UCSD-AML1 (cell line): ENCODE data around the gene SMIM27.
"Not testable (repeated sequence)": the region's sequence is repeated elsewhere in the genome, so short reads cannot be mapped to it uniquely, and the experiment has no call there.

ENCODE experiments used
- DNase-seq: peaks from one replicate; lab custom pipeline; 2025; ENCODE audit not compliant: unreplicated experiment; lab: John Stamatoyannopoulos, UW

Gene SMIM27, protein sequence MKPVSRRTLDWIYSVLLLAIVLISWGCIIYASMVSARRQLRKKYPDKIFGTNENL

DNA sequence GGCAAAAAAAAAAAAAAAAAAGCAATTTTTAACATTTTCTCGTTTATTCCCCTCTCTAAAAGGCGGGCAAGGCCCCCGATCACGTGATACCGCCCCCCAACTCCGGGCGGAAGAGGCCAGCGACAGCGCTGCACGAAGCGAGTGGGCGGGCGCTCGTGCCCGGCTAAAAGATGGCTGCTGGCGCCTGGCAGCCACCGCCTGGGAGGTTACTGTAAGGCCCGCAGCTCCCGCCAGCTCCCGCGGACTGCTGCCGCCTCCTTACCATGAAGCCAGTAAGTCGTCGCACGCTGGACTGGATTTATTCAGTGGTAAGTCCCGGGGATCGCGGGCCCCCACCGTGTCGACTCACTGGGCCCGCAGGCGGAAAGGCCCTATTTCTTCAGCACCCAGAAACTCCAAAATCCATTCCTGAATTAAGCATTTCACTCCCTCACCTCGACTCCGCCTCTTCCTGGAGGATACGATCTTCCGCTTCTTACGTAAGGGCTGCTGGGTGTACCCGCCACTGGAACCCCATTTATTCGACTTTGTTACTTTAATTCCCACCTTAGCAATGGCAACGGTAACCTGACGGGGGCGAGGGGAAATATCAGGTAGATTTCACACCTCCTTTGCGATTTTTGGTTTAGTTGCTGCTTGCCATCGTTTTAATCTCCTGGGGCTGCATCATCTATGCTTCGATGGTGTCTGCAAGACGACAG lies at the start of gene SMIM27, which contains the start of gene TOPORS:
TSS of gene SMIM27 (plus strand) at position 156 of the 701 bp plus-strand sequence. CDS start at position 264, 108 bp downstream.
TSS of gene TOPORS (minus strand) at position 415 of the 701 bp plus-strand sequence. CDS start at position 265, 150 bp downstream.
- peak; percentile 90 for DNase-seq

DNA sequence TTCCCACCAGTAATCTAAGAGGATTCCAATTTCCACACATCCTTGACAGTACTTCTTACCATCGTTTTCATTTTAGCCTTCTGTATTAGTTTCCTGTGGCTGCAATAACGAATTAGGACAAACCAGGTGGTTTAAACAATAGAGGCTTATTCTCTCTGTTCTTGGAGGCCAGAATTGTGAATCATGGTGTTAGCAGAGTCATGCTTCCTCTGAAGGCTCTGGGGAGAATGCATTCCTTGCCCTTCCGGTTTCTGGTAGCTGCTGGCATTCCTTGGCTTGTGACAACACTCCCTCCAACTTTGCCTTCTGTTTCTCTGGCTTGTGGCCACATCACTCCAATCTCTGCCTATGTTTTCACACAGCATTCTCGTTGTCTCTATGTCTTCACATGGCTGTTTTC lies 49.7 kb upstream of the SMIM27 start:
- no peak for DNase-seq

DNA sequence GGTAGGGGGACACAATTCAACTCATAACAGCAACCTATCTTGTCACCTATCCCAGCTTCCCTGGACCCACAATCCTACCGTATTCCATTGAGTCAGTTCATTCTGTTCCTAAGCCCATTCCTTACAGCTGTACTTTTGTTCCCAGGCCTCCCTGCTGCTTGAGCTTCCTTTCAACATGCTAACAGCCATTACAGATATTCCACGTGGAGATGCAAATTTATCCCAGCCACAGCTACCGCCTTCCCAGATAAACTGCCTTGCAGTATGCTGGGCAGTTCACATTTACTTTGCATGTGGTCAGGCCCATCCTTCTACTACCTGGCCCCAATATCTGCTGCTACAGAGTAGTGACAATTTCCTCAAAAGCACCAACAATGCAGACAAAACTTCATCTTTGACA lies 49.1 kb upstream of the SMIM27 start:
- DNase-seq, result no peak

DNA sequence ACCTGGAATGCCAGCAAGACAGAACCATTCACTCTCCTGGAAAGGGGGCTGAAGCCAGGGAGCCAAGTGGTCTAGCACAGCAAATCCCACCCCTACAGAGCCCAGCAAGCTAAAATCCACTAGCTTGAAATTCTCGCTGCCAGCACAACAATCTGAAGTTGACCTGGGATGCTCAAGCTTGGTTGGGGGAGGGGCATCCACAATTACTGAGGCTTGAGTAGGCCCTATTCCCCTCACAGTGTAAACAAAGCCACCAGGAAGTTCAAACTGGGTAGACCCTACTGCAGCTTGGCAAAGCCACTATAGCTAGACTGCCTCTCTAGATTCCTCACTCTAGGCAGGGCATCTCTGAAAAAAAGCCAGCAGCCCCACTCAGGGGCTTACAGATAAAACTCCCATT lies 43.4 kb upstream of the SMIM27 start:
- DNase-seq, result no peak

DNA sequence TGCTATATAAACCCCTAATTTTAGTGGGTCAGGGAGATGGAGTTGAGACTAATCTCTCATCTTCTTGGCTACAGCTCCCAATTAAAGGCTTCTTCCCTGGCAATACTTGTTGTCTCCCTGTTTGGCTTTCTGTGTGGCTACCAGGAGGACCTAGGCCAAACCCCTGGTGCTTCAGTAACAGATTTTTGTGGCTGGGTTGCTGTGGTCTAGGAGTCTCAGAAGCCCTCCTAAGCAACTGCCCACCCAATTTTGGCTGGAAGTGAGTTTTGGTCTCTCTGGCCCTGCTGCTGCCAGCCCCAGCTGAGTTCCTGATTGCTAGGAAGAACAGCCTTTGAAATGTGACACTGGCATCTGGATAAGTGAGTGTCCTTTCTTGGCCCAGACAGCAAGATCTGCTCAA lies 35.9 kb upstream of the SMIM27 start:
- no peak for DNase-seq

DNA sequence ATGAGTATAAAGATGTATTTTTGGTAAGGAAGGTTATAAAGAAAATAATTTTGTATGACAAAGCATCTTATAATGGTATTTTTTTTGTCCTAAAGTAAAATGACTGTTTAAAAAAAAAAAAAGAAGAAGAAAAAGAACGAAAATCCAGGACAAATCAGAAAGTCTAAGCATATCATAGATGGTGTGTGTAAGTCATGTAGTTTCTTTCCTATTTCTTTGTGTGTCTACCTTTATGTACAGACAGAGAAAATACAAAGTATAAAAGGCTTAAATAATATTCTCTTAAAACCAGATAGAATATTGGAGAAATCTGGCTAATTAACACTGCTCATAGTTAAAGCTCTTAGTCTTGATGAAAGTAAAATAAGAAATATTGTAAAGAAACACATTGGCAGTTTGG lies 33.9 kb upstream of the SMIM27 start:
- DNase-seq, result no peak

DNA sequence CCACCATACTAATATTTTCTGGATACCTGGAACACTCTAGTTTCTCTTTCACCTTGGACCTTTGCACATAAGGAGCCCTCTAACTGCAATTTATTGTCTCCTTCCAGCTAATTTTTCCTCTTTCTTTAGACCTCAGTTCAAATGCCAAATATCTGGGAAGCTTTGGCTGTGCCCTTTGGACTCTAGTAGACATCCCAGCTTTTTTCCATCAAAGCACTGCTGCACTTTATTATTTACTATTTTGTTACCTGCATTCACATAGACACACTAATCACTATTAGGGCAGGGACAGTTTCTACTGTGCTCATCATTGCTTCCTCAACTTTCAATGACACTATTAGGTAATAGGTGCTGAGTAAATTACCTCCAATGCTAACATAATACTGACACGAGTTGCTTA lies 28.2 kb upstream of the SMIM27 start:
- DNase-seq, result no peak

DNA sequence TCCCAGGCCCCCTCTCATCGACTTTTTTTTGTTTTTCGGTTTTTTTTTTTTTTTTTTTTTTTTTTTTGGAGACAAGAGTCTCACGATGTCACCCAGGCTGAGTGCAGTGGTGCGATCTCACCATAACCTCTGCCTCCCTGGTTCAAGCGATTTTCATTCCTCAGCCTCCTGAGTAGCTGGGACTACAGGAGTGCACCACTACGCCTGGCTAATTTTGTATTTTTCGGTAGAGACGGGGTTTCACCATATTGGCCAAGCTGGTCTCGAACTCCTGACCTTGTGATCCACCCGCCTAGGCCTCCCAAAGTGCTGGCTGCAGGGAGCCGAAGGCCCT lies 27.6 kb upstream of the SMIM27 start:
- not testable (repeated sequence) for DNase-seq

DNA sequence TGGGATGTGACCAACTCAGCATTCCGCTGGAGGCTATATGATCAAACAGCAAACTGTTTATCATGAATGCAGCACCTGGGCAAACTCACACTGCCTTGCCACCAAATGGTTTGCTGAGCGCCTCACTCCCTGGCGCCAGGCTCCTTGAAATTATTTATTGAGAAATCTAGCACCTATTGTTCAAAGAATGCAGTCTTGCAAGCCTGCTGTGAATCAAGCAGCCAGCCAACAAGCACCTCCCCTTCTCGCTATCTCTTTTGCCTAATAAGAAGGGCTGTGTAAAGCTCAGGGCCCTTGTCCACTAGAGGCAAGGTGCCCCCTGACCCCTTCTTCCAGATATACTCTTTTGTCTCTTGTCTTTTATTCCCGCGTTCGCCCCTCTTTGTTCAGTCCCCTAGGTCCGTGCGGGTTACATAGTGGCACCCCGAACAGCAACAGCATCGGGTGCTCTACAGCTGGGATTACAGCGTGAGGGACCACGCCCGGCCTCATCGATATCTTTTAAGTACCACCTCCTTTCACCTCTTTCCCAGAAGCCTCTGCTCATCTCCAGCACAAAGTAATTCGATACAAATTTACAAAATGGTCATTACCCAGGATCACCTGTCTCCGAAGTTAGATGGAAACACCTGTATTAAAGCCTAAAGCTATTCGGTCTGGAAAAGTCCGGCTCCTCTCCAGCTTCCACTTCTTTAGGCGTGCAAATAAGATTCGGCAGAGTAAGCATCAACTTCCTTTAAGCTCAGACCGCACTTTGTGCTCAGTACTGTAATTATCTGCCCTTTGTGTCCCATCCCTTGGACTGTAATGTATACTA lies 27.0 kb upstream of the SMIM27 start:
- peak; percentile 32 for DNase-seq

DNA sequence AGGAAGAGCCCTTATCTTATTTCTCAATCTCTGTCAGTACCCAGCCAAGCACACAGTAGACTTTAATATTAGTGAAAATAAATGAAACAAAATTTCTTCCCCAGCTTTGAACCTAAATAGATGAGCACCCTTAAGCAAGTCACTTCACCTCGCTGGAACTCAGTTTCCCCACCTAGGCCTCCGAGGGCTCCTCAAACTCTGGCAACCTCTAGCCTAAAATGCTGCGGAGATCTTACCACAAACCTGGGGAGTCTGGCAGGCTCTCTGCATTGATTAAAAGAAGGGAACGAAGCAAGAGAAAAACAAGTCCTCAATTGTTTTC lies 26.5 kb upstream of the SMIM27 start:
- no peak for DNase-seq

DNA sequence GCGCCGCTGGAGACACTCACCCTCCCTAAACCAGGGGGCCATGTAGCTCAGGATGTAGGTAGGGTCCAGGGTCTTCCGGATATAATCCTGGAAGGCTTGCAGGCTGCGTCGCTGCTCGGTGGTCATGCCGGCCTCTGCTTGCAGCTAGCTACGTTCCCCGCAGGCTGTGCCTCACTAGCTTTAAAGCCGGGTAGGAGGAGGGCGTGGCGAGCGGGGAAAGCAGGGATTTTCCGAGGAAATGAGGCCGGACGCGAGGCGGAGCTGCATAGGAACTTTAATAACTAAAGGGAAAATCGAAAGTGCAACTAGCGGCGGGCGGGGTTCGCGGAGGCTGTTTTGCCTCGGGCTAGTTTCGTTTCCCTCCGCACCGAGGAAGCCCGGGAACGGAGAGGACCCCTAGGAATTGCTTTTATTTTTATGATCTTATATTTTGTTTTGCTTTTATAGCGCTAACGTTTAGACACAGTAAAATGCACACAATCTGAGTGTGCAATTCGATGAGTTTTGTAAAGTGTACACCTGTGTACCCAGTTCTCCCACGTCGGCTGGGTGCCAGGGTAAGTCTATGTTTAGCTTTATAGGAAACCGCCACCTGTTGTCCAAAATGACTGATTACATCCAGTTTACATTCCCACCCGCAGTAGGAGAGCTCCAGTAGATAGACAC lies 26.0 kb upstream of the SMIM27 start, which contains the start of gene RIGI:
TSS of gene RIGI (minus strand) at position 156 of the 666 bp plus-strand sequence. CDS start at position 126, 30 bp downstream.
- peak; percentile 92 for DNase-seq

DNA sequence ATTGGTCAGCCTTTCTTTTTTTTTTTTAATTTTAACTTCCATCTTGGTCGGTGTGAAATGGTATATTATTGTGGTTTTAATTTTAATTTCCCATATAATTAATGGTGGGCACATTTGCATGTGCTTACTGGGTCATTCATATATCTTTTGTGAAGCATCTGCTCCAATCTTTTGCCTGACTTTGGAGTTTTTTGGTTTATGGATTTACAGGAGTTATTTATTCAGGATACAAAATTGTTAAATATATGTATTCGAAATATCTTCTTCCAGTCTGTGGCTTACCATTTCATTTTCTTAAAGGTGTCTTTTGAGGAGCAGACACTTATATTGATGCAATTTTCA lies 25.4 kb upstream of the SMIM27 start:
- no peak for DNase-seq

DNA sequence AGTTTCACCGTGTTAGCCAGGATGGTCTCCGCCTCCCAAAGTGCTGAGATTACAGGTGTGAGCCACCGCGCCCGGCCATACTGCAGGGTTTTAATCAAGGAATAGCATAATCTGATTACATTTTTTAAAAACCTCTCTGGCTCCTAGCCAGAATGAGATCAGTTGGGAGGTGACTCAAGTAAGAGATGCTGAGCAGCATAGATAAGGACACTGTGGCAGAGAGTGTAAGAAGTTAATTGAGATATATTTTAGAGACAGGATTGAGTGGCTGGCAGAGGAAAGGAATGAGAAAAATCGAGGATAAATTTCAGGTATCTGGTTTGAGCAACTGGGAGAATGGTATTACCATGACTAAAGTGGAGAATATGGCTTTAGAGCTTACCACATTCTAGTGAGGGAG lies 18.8 kb upstream of the SMIM27 start:
- DNase-seq, result no peak

DNA sequence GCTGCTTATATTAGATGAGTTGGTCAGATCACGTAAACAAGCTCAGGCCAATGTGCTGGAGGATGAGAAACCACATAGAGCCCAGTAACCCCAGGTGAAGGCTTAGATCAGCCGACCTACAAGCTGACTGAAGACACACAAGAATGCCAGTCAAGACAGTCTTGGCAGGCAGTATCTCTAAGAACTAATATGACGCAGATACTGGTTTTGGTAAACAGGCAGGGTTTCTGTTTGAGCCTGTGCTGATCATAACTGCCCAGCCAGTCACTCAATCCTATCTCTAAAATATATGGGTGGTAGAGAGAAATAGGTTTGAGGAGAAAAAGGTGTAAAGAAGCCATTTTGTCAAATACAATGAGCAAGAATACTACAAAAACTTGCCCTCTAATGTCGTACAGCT lies 18.3 kb upstream of the SMIM27 start:
- no peak for DNase-seq

DNA sequence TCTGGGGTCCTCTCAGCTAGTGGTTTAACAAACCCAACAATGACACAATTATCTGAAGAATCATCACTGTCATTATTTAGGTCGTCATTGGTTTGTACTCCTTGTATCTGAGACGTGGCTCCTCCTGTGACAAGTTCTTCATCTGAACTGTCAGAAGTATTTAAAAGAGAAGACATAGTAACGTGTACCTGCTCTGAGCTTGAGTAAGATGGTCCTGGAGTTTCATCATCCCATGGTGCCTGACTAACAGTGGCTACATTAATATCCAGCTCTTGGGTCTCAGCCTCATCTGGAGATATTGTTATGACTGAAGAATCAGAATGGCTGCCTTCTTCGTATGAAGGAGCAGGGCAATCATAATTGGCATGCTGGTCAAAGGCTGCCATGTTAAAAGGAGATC lies 9.1 kb upstream of the SMIM27 start:
- DNase-seq, result no peak

DNA sequence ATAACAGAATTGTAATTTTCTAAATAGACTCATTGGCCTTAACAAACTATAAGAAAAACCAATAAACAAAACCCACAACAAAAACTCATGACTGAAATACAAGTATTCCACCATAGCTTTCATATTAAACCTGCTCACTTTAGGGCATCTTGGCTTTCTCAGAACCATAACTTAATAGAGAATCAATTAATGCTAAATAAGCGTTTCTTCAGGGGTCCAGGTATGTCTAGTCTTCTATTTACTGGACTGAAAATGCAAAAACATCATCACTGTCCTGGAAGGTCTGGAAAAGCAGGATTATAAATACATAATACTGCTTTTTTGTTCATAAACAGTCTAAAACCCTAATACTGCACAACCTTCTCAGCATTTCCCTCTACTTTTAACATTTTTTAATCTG lies 6.2 kb upstream of the SMIM27 start:
- no peak for DNase-seq

DNA sequence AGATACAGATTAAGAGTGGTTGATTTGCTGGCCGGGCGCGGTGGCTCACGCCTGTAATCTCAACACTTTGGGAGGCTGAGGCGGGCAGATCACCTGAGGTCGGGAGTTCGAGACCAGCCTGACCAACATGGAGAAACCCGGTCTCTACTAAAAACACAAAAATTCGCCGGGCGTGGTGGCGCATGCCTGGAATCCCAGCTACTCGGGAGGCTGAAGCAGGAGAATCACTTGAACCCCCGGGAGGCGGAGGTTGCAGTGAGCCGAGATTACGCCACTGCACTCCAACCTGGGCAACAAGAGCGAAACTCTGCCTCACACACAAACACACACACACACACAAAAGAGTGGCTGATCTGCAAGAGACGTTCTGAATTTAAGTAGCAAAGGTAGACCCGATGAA lies 3.9 kb upstream of the SMIM27 start:
- DNase-seq, result not testable (repeated sequence)

DNA sequence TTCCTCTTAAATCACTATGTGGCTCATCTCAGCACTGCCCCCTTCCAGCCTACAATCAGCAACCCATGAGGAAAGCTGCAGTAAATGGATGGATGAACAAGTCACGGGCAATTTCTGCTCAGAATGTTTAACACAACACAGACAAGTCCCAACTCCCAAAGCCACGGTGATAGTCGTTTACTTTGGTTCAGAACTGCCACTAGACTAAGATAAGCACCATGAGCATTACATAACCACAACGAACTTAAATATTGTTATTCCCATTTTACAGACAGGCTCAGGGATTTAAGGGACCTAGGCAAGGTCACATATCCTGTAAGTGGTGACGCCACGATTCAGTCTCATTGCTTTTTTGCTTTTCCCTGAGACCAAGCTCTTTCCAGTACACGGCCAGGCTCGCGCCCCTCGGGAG lies 2.0 kb upstream of the SMIM27 start:
- DNase-seq, result no peak

DNA sequence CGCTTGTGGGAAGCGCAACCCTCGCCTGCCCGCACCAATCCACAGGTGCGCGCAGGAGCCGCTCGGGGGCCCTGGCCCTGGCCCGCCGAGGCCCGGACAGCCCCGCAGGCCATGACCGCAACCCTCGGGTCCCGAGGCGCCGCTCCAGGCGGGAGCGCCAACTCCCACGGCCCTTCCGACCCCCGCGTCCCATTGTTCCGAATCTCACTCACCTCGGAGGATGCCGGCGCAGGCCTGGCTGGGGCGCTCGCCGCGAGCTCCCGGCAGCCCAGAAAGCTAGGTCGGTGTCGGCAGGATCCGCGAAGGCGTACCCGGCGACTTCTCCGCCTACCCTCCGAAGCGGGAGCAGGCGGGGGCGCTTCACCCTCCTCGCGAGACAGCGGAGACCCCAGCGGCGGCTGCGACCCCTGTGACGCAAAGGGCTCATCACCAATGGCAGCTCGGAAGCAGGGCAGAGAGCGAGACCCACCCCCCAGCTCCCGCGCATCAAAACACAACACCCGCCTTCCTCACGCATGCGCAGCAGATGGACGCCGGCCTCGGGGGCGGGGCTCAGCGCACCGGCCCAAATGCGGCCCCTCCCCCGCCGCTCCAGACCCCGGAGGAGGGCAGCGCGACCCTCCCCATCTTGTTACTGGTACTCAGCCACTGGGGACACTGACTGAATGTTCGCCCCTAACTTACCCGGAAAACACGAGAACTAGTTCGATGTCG lies 1.4 kb upstream of the SMIM27 start:
- DNase-seq, result peak; percentile 94

DNA sequence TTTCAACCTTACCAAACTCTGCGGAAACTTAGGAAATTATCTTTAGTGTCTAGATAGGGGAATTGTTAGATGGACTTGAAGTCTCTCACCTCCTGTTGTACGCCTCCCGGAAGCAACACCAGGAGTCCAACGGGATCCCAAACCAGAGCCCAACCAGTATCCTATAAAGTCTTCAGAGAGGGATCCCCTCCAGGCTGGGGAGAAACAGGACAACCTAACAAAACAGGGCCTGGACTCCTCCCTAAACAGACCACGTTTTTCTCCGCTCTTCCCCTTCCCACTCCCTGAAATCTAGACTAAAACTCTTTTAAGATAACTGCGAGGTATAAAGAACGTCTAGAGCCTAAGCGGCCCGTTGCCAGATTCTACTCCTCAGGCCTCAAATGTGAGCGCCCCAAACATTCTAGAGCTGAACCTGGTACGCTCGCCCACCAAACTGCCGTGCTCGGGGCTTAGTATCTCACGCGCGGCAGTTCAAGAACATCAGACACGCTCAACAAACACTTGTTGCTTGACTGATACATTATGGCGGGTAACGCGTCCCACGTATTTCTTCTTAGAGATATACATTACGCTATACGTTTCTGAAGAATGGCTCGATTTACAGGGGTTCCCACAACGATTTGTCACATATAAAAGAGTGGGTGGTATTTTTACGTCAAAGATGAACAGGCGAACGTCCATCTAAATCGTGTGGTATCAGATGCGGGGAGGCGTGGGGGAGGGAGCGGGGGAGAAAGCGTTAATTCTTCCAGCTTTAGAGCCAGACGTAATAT lies 663 bp upstream of the SMIM27 start:
- peak; percentile 51 for DNase-seq

DNA sequence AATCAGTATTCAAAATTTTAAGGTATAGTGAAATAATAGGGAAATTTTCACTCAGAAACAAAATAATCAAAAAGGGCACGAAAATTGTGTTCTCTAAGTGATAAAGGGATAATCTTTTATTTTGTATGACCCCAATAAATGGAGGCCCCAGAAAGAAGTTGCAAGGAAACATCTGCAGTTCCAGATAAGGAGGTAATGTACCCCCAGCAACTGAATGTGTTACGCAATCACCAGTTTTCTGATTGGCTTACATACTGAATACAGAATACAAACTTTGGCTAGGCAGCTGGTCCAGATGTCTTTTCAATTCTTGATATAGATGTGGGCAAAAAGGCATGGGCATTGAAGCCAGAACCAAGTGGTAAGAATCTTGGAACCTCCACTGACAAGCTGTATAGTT lies 2.0 kb downstream of the SMIM27 start:
- no peak for DNase-seq
